CD4-positive, CD25-positive, alpha-beta regulatory T cell (primary cell): Measurements from ENCODE around the gene PLD3. TPM values are rescaled to one million over a fixed set of nuclear protein-coding genes. Genes with fewer than 3 reads are reported as not detected.

Experiments
- ATAC-seq, 2 donors: fragments of 150-1000 bp; cut with Tn5 transposase; one replicate each; pipeline ENCODE4 v1.10.0; 2021; ENCODE audit warnings: low read depth in 2 of 2, moderate number of reproducible peaks in 2 of 2, moderate library complexity in 1 of 2
- DNase-seq, 3 donors: peaks; one replicate each; pipeline versions ENCODE4 v3.0.0 to v3.0.0-alpha.2; 2012 to 2022; ENCODE audit warnings: mixed read lengths in 1 of 3
- H3K27ac ChIP-seq: one replicate; pipeline ENCODE4 v1.7.0; 2013; ENCODE audit warnings: mild to moderate bottlenecking, low read length; ENCODE audit not compliant: insufficient read depth, poor library complexity, severe bottlenecking
- H3K27me3 ChIP-seq: one replicate; pipeline ENCODE4 v1.7.0; 2013; ENCODE audit warnings: low read length; ENCODE audit not compliant: control insufficient read depth, insufficient read depth
- H3K36me3 ChIP-seq: one replicate; pipeline ENCODE4 v1.7.0; 2013; ENCODE audit warnings: mild to moderate bottlenecking, low read length, moderate library complexity; ENCODE audit not compliant: control insufficient read depth, insufficient read depth
- H3K4me1 ChIP-seq: 2 replicates; pipeline ENCODE4 v1.7.0; 2013; ENCODE audit warnings: mild to moderate bottlenecking, low read length; ENCODE audit not compliant: insufficient read depth, control insufficient read depth, poor library complexity, severe bottlenecking
- H3K4me3 ChIP-seq: one replicate; pipeline ENCODE4 v1.7.0; 2013; ENCODE audit warnings: low read depth, mild to moderate bottlenecking, low read length, moderate library complexity
- H3K9me3 ChIP-seq, 2 experiments: 1 replicate in 1 of 2; 2 replicates in 1 of 2; pipeline ENCODE4 v1.7.0; 2013; ENCODE audit warnings: low read length in 2 of 2, mild to moderate bottlenecking in 1 of 2, moderate library complexity in 1 of 2; ENCODE audit not compliant: control insufficient read depth in 2 of 2
- H3K27ac Mint-ChIP-seq, 3 donors: one replicate each; pipeline ENCODE4 v1.8.0; 2020 to 2022; ENCODE audit warnings: mild to moderate bottlenecking in 3 of 3, mixed read lengths in 3 of 3, moderate library complexity in 2 of 3
- H3K27me3 Mint-ChIP-seq: one replicate; pipeline ENCODE4 v1.8.0; 2022; ENCODE audit warnings: mild to moderate bottlenecking, mixed read lengths
- H3K36me3 Mint-ChIP-seq: one replicate; pipeline ENCODE4 v1.8.0; 2020; ENCODE audit warnings: mixed read lengths
- H3K4me1 Mint-ChIP-seq, 4 donors: one replicate each; pipeline ENCODE4 v1.8.0; 2020 to 2022; ENCODE audit warnings: mixed read lengths in 4 of 4, mild to moderate bottlenecking in 1 of 4
- H3K4me3 Mint-ChIP-seq, 4 donors: one replicate each; pipeline ENCODE4 v1.8.0; 2020 to 2022; ENCODE audit warnings: mild to moderate bottlenecking in 4 of 4, mixed read lengths in 4 of 4, moderate library complexity in 3 of 4
- H3K9me3 Mint-ChIP-seq, 7 donors: one replicate each; pipeline ENCODE4 v1.8.0; 2020 to 2022; ENCODE audit warnings: mixed read lengths in 7 of 7, mild to moderate bottlenecking in 3 of 7, moderate library complexity in 2 of 7
- polyA plus RNA-seq, 4 donors: library from polyadenylated mRNA; unstranded; fragments of 300-500 nt; fragmentation: Illumina TruSeq; gene quantifications; one replicate each; pipeline ENCODE4 v1.2.3, GENCODE V29; 2021
- total RNA-seq: library from RNA; stranded (reverse); gene quantifications from one replicate; pipeline ENCODE4 v1.2.3, GENCODE V29; 2022

PLD3 gene
- total and polyA plus RNA-seq, 5 donors from 2014 or later: 49.2 to 73.7 (median 50.3) TPM

DNA sequence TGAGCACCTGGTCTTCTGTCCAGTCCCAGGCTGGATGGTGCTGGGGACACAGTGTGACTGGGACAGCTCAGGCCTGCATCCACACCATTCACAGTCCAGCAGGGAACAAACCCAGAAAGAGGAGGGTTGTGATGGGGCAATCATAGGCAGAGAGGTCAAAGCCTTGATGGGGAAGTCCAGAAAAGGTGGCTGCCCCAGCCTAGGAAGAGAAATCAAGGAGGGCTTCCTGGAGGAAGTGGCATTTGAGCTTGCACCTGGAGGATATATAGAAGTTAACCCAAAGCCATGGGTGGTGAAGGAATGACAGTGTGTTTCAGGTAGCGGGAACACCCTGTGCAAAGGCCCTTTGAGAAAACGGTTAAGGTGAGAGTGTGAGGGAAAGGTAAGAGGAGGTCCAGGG, 67.3 kb downstream of the PLD3 start:
- H3K36me3 Mint-ChIP-seq: no peaks in the 10 kb centered on the region
- H3K27ac ChIP-seq: no peak overlapping the region
- no peaks in the 10 kb centered on the region for H3K27me3 ChIP-seq
- H3K27ac Mint-ChIP-seq: no peak overlapping the region
- H3K4me3 ChIP-seq: no peak overlapping the region
- H3K4me3 Mint-ChIP-seq: peak overlapping the region in 1 of 4 donors; percentile 5
- no peak for ATAC-seq
- no peak for DNase-seq
- no peaks in the 10 kb centered on the region for H3K9me3 ChIP-seq
- peaks cover 0 to 17% (median 7%) of the 10 kb centered on the region in 4 donors for H3K4me1 Mint-ChIP-seq
- no peaks in the 10 kb centered on the region for H3K9me3 Mint-ChIP-seq
- H3K4me1 ChIP-seq: peaks cover 1% of the 10 kb centered on the region
- H3K27me3 Mint-ChIP-seq: peaks cover 13% of the 10 kb centered on the region
- no peaks in the 10 kb centered on the region for H3K36me3 ChIP-seq

DNA sequence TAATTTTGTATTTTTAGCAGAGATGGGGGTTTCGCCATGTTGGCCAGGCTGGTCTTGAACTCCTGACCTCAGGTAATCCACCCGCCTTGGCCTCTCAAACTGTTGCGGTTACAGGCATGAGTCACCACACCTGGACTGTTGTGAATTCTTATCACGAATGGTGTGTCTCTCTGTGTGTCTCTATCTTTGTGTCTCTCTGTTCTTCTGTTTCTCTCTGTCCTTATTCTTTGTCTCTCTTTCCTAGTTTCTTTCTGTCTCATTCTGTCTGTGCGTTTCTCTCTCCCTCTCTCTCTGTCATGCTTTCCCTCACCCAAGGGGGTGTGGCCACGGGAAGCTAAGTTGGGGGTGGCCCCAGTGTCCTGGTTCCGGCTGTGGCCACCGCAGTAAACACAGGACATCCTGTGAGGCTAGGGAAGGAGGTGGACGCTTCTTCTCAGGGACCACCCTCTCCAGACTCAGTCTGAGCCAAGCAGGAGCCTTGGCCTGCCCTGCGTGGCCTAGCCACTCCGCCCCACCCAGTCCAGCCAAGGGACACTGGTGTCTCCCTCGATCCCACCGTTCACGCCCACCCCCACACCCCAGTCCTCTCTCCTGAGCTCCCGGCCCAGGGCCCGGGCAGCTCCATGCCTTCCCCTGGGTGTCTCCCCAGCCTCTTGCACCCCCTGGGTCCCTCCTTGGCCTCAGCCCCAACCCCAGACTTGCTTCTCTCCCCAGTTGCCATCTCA, 68.6 kb downstream of the PLD3 start:
- ATAC-seq (no peak), DNase-seq (no peak)
- Histone ChIP-seq H3K27ac (no peak overlapping the region), H3K9me3 (no peaks in the 10 kb centered on the region), H3K27me3 (no peaks in the 10 kb centered on the region), H3K4me1 (peaks cover 14% of the 10 kb centered on the region), H3K36me3 (no peaks in the 10 kb centered on the region), H3K4me3 (no peak overlapping the region)
- Mint-ChIP-seq H3K4me1 (peaks cover 0 to 25% (median 12%) of the 10 kb centered on the region in 4 donors), H3K4me3 (peak overlapping the region in 2 of 4 donors; percentile 19 to 68), H3K27ac (peak overlapping the region in 2 of 3 donors; percentile 43 to 71), H3K27me3 (peaks cover 15% of the 10 kb centered on the region), H3K36me3 (no peaks in the 10 kb centered on the region), H3K9me3 (no peaks in the 10 kb centered on the region)

DNA sequence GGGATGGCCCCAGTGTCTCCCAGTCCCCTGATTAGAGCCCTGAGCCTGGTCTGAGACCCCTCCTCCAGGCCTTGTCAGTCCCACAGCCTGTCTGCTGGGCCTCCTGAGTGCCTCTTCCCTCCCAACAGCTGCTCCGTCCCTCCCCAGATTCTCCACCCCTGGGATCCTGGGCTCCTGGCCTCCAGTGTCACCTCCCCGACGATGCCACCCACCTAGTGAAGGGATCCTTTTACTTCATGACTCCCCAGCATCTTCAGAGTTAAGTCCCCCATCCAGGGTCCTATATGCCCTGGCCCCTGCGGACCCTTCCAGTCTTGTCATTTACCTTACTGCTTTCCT, 69.1 kb downstream of the PLD3 start:
- no peaks in the 10 kb centered on the region for H3K36me3 Mint-ChIP-seq
- peak overlapping the region in 2 of 4 donors; percentile 19 to 32 for H3K4me3 Mint-ChIP-seq
- H3K27me3 Mint-ChIP-seq: peaks cover 15% of the 10 kb centered on the region
- no peak overlapping the region for H3K27ac ChIP-seq
- H3K9me3 Mint-ChIP-seq: no peaks in the 10 kb centered on the region
- no peaks in the 10 kb centered on the region for H3K27me3 ChIP-seq
- peak overlapping the region in 1 of 3 donors; percentile 43 for H3K27ac Mint-ChIP-seq
- no peak overlapping the region for H3K4me3 ChIP-seq
- peaks cover 17% of the 10 kb centered on the region for H3K4me1 ChIP-seq
- DNase-seq (no peak), ATAC-seq (no peak)
- H3K36me3 ChIP-seq: peaks cover 2% of the 10 kb centered on the region
- no peaks in the 10 kb centered on the region for H3K9me3 ChIP-seq
- peaks cover 0 to 28% (median 15%) of the 10 kb centered on the region in 4 donors for H3K4me1 Mint-ChIP-seq

DNA sequence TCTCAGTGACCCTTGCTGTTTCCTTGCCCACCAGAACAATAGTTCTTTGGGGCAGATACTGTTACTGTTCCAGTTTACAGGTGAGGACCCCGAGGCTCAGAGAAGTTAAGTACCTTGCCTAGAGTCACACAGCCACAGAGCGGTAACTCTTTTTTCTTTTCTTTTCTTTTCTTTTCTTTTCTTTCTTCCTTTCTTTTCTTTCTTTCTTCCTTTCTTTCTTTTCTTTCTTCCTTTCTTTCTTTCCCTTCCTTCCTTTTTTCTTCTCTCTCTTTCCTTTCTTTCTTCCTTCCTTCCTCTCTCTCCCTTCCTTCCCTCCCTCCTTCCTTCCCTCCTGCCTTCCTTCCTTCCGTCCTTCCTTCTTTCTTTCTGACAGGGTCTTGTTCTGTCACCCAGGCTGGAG, 69.5 kb downstream of the PLD3 start:
- H3K4me3 Mint-ChIP-seq: peak overlapping the region in 1 of 4 donors; percentile 76
- no peaks in the 10 kb centered on the region for H3K27me3 ChIP-seq
- H3K36me3 Mint-ChIP-seq: no peaks in the 10 kb centered on the region
- peak overlapping the region in 2 of 3 donors; percentile 23 to 54 for H3K27ac Mint-ChIP-seq
- H3K4me1 Mint-ChIP-seq: peaks cover 0 to 28% (median 15%) of the 10 kb centered on the region in 4 donors
- H3K36me3 ChIP-seq: peaks cover 6% of the 10 kb centered on the region
- H3K4me3 ChIP-seq: no peak overlapping the region
- H3K4me1 ChIP-seq: peaks cover 18% of the 10 kb centered on the region
- no peak overlapping the region for H3K27ac ChIP-seq
- H3K27me3 Mint-ChIP-seq: peaks cover 15% of the 10 kb centered on the region
- no peaks in the 10 kb centered on the region for H3K9me3 Mint-ChIP-seq
- H3K9me3 ChIP-seq: no peaks in the 10 kb centered on the region
- ATAC-seq: no peak
- DNase-seq: no peak

DNA sequence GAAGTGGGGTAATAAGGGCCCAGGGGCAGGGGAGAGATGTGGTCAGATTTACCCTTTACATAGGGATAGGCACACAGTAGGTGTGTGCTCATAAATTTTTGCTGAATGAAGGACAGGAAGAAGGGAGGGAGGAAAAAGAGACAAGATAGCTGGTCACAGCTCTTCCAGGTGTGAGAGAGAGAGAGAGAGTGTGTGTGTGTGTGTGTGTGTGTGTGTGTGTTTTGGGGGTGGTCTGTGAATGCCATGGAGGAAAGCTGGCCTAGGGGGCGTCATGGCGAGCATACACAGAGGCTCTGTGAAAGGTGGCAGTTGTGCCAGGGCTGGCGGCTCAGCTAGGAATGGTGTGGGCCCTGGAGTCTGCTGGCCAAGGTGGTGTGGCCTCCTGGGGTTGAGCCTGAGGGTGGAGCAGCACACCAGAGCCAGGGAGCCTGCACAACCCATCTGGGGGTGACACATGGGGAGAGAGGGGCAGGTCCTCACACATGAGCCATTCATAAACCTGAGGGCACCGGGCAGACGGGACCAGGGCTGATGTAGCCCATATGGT, 70.6 kb downstream of the PLD3 start:
- H3K4me3 Mint-ChIP-seq: peak overlapping the region; percentile 67 to 84 (median 72)
- H3K4me1 Mint-ChIP-seq: peaks cover 0 to 29% (median 17%) of the 10 kb centered on the region in 4 donors
- peak overlapping the region in 1 of 3 donors; percentile 40 for H3K27ac Mint-ChIP-seq

DNA sequence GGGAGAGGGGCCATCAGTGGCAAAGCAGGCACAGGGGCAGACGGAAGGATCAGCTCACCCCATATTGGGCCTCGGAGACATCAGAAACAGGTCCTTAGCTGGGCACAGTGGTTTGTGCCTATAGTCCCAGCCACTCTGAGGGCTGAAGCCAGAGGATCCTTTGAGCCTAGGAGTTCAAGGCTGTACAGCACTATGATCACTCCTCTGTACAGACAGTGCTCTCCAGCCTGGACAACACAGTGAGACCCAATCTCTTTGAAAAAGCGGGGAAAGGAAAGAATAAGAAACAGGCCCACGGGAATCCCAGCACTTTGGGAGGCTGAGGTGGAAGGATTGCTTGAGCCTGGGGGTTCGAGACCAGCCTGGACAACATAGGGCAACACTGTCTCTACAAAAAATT, 71.3 kb downstream of the PLD3 start:
- Histone ChIP-seq H3K4me1 (peaks cover 30% of the 10 kb centered on the region), H3K4me3 (no peak overlapping the region), H3K36me3 (peaks cover 6% of the 10 kb centered on the region), H3K27me3 (no peaks in the 10 kb centered on the region), H3K9me3 (no peaks in the 10 kb centered on the region), H3K27ac (no peak overlapping the region)
- H3K4me1 Mint-ChIP-seq: peaks cover 0 to 34% (median 22%) of the 10 kb centered on the region in 4 donors
- DNase-seq (no peak), ATAC-seq (no peak)
- peaks cover 15% of the 10 kb centered on the region for H3K27me3 Mint-ChIP-seq
- H3K27ac Mint-ChIP-seq: peak overlapping the region in 1 of 3 donors; percentile 55
- H3K4me3 Mint-ChIP-seq: peak overlapping the region; percentile 66 to 84 (median 76)
- no peaks in the 10 kb centered on the region for H3K9me3 Mint-ChIP-seq
- H3K36me3 Mint-ChIP-seq: no peaks in the 10 kb centered on the region

More for the DNA sequence above, 70.6 kb downstream of the PLD3 start:
- peaks cover 6% of the 10 kb centered on the region for H3K36me3 ChIP-seq
- no peaks in the 10 kb centered on the region for H3K27me3 ChIP-seq
- ATAC-seq: no peak
- no peak overlapping the region for H3K4me3 ChIP-seq
- H3K36me3 Mint-ChIP-seq: no peaks in the 10 kb centered on the region
- no peaks in the 10 kb centered on the region for H3K9me3 Mint-ChIP-seq
- H3K9me3 ChIP-seq: no peaks in the 10 kb centered on the region
- H3K27ac ChIP-seq: no peak overlapping the region
- peaks cover 23% of the 10 kb centered on the region for H3K4me1 ChIP-seq
- no peak for DNase-seq
- peaks cover 15% of the 10 kb centered on the region for H3K27me3 Mint-ChIP-seq

DNA sequence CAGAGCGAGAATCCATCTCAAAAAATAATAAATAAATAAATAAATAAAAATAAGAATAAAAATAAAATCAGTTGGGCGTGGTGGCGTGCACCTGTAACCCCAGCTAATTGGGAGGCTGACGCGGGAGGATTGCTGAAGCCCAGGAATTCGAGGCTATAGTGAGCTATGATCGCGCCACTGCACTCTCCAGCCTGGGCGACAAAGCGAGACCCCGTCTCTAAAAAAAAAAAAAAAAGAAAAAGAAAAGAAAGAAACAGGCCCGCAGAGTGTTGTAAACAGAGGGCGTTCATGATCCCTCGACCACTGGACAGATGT, 71.9 kb downstream of the PLD3 start:
- H3K4me3 Mint-ChIP-seq: peak overlapping the region; percentile 87 to 96 (median 90)
- H3K4me1 Mint-ChIP-seq: peaks cover 0 to 37% (median 24%) of the 10 kb centered on the region in 4 donors

More for the DNA sequence above, 71.9 kb downstream of the PLD3 start:
- Histone ChIP-seq H3K27me3 (no peaks in the 10 kb centered on the region), H3K4me1 (peaks cover 36% of the 10 kb centered on the region), H3K36me3 (peaks cover 6% of the 10 kb centered on the region), H3K9me3 (no peaks in the 10 kb centered on the region), H3K27ac (peak overlapping the region; percentile 82), H3K4me3 (no peak overlapping the region)
- no peak for ATAC-seq
- Mint-ChIP-seq H3K27me3 (peaks cover 15% of the 10 kb centered on the region), H3K36me3 (no peaks in the 10 kb centered on the region), H3K9me3 (peaks cover 0 to 2% (median 0%) of the 10 kb centered on the region in 7 donors), H3K27ac (peak overlapping the region; percentile 92 to 95 (median 94))
- no peak for DNase-seq
